Left renal cortex interstitium (tissue), 4 donors: ENCODE results near the gene ZNF835. TPM values are rescaled to one million over a fixed set of nuclear protein-coding genes. Genes with fewer than 3 reads are reported as not detected.
"Not testable (repeated sequence)": the region's sequence is repeated elsewhere in the genome, so short reads cannot be mapped to it uniquely, and the experiment has no call there.

Experiments
- DNase-seq, 4 donors: peaks; one replicate each; pipeline ENCODE4 v3.0.0-alpha.2; 2013; ENCODE audit warnings: low read depth in 4 of 4, low spot score in 2 of 4, missing footprints in 1 of 4
- polyA plus RNA-seq, 4 donors: library from polyadenylated mRNA; unstranded; fragments of 120-200 nt; gene quantifications; one replicate each; pipeline ENCODE4 v1.2.1, GENCODE V29; 2013; ENCODE audit not compliant: insufficient read length in 4 of 4

ZNF835 gene
- polyA plus RNA-seq = 1 to 10 TPM; 4.4 to 7.3 (median 4.7) TPM

DNA sequence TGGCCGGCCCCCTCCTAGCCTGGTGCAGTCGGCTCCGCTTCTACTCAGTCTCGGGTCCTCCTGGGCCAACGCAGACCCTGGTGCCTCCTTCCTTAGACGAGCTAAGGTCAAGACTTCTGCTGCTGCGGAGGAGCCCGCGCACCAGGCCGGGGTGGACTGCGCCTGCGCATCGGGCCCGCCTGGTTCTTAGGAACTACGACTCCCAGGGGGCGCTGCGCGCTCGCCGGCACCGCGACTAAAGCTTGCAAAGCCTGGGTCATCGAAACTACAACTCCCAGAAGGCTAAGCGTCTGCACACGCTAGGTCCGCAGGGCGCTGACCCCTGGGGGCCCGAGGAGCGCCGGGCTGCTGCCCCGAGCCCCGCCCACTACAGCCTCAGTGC lies at the start of gene ZNF835:
Gene ZNF835 (minus strand): TSS at position 145 of the 382 bp plus-strand sequence. CDS start 6,559 bp downstream, outside the sequence.
- peak; percentile 64 to 84 (median 76) for DNase-seq

DNA sequence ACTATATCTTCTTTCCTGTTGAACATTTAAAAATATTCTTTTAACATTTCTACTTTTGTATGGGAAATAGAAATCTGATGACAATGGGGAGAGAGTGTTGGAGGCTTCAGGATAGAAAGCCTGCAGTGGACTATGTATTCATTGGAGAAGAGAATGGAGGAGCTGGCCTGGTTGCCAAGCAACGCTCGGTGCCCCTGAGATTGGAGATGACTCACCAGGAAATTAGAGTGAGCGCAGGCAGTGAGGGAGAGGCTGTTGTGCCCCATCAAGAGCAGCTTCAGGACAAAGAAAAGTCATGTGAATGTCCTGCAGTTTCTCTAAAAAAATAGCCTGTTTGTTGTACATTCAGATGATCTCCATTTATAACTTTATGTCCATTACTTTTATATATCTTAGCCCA lies 48.7 kb upstream of the ZNF835 start:
- DNase-seq = no peak

GRCh38 chr19:56718231-56718630 lies 46.7 kb upstream of the ZNF835 start:
- no peak for DNase-seq

DNA sequence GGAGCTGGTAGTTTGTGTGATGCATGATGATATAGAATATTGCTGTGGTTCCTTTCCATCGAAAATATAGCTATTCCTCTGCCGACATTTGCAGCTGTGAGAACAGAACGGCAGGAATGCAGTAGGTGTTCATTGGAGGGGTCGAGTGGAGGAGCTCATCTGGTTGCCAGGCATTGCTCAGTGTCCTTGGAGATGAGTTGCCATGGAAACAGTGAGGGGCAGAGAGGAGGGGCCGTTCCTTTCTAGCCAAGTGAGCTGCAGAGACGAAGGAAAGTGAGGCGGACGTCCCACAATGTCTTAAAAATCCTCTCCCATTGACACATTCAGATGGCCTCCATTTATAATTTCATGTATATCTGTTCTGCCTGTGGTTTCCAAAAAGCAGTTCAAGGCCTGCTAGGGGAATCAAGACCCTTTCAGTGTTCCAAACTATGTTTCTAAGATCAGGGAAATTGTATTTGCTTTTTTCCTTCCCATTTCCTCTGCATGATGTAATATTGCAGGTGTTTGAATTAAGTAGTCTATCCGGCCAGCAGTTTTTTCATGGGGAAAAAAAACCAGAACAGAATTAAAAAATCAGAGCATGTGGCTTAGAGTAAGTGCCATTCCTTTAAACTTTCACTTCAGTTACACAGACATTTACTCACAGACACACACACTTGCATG lies 41.2 kb upstream of the ZNF835 start:
- DNase-seq = no peak

DNA sequence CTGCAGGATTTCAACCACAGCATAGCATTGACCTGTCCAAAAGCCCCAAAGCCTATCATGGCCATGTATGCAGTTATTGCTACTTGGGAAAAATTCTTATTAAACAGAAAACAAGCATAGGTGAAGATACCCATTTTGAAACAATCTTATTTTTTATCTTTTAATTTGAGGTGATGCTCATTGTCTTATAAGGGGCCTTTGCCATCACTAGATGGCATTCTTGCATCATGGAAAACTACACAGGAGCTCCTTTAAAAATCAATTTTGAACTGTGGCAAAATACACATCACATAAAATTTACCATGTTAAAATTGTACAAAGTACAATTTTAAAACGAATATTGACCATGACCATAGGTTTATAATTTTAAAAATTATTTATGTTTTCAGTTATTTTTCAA lies 38.9 kb upstream of the ZNF835 start:
- no peak for DNase-seq

- DNase-seq = no peak
These were observed 36.3 kb upstream of the ZNF835 start for GRCh38 chr19:56707821-56708220.

GRCh38 chr19:56705939-56706338 lies 34.4 kb upstream of the ZNF835 start:
- DNase-seq = no peak

GRCh38 chr19:56701895-56702294 lies 30.3 kb upstream of the ZNF835 start:
- DNase-seq = no peak

DNA sequence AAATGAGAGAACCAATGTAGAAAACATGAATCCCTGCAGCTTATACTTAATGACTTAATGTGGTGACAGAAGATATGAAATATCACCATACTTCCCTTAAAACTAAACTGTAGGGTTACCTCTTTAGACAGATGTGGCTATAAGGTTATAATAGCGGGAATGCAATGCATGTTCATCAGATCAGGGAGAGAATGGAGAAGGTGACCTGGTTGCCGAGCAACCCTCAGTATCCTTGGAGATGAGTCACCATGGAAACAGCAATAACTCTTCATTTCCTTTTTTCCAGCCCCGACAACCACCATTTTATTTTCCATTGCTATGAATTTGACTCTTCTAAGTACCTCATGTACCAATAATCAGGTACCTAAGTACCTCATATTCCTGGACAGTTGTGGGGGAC lies 28.0 kb upstream of the ZNF835 start:
- DNase-seq = no peak

DNA sequence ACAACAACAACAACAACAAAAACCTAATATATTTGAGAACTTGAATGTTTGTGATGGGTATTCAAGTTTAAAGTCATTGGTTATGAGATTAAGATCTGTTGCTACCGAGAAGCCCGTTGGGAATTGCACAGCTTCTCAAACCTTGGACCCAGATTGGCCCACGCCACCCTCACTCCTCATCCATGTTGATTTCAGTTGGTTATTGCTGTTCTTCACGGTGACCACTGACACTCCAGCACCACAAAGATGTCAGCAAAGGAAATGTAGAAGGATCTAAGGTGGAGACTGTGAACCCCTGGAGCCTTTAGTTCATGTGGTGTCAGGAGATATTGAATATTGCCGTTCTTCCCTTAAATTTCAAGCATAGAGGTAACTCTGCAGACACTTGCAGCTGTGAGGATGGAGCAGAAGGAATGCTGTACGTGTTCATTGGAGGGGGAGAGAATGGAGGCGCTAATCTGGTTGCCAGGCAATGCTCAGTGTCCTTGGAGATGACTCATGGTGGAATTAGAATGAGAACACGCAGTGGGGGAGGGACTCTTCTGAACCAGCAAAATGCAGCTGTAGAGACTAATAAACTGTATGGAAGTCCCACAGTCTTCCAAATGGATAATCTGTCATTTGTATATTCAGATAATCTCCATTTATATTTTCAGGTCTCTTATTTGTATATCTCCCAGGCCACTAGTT lies 20.8 kb upstream of the ZNF835 start:
- no peak for DNase-seq

- no peak for DNase-seq
These were observed 19.1 kb upstream of the ZNF835 start for GRCh38 chr19:56690670-56691069.

DNA sequence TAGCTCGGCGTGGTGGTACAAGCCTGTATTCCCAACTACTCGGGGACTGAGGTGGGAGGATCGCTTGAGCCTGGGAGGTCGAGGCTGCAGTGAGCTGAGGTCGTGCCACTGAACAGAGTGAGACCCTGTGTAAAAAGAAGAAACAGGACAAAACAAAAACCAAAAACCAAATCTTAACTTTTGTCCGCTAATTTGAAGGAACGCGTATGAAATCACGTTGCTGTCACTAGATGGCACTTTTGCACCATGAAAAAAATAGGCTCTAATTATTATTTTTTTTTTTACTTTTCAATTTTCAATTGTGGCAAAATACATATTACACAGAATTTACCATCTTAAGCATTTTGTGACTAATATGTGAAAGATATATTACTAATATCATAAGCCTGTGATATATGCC lies 17.6 kb upstream of the ZNF835 start:
- DNase-seq = no peak

- no peak for DNase-seq
These were observed 15.5 kb upstream of the ZNF835 start for GRCh38 chr19:56687031-56687430.

GRCh38 chr19:56683116-56683515 lies 11.6 kb upstream of the ZNF835 start:
- no peak for DNase-seq

- no peak for DNase-seq
These were observed 10.1 kb upstream of the ZNF835 start for GRCh38 chr19:56681702-56682101.

DNA sequence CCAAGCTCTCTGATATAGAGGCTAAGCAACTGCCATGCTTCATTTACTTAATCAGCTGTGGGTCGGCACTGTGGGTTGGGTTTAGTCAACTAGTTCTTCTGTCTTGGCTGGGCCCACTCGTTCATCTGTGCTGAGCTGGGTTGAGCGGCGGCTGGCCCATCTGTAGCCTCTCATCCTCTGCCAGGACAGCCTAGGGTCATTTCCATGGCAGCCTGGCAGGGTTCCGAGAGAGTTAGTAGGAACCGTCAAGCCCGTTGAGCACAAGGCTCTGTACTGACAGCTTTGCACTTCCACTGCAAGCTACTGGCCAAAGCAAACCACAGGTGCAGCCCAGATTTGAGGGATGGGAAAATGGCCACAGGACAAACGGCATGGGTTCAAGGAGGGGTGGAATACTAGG lies 6.6 kb upstream of the ZNF835 start:
- no peak for DNase-seq

DNA sequence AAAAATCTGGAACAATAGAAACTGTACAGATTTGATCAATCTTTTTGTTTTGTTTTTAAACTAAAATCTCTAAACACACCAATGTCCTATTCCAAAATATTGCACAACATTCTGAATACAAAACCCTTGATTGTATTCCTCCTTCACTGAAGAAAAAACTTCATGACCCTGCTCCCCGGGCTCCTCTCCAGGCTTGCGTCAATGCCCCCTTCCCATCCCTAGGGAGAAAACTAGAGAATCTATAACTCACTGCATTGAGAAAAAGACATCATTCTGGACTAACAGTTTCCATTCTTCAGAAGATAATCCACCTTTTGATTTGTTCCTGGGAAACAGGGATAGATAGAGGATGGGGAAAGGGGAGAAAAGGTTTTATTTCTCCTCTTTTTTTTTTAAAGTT lies 1.1 kb upstream of the ZNF835 start:
- DNase-seq = not testable (repeated sequence)

DNA sequence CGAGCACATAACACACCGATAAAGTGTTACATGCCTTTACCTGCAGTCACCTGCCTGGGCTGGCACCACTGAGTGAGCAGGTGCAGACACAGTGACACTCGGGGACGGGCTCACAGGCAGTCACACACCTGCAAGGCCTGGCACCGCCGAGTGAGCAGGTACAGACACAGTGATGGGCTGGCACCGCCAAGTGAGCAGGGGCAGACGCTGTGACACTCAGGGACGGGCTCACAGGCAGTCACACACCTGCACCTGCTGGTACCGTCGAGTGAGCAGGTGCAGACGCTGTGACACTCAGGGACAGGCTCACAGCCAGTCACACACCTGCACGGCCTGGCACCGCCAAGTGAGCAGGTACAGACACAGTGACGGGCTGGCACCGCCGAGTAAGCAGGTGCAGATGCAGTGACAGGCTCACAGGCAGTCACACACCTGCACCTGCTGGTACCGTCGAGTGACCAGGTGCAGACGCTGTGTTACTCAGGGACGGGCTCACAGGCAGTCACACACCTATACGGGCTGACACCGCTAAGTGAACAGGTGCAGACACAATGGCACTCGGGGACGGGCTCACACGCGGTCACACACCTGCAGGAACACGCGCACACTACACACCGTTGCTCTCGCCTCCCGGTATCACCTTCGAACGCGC lies 470 bp downstream of the ZNF835 start:
- DNase-seq = no peak

DNA sequence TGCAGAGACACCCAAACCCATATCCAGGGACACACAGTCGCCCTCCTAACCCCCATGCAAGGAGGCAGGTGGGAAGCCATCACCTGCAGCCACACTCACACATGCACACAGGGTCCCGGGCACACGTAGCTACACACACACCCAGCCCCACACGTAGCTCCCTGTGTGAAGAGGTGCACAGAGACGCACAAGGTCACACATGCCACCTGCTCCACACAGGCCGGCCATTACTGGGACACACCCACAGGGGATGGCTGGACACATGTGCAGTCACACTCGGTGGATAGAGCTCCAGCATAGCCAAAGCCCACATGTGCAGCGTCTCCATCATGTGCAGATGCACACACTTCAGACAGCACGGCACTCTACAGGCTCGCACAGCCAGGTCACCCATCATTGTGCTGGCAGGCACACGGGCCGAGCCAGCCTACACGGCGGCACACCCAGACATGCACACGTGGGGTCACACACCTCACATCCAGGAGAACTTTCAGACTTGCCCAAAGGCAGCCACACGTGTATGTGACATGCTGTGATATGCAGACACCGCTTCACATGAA lies 1.1 kb downstream of the ZNF835 start:
- no peak for DNase-seq

DNA sequence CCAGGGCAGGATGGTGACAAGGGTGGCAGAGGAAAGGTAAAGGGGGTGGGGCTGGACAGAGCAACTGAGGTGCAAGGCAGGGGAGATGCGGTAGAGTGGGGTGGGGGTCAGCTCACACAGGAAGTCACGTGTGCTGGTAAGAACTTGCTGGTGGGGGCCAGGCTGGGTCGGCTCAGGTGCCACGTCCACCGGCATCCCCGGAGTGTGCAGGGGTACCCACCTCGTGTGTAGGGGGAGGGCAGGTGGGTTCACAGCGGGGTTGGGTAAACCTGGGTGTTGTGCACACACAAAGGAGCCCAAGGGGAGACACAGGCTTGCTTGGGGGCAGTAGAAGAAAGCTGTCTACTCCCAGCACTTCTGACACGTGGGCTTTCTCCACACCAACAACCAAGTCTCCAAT lies 2.9 kb downstream of the ZNF835 start:
- no peak for DNase-seq

DNA sequence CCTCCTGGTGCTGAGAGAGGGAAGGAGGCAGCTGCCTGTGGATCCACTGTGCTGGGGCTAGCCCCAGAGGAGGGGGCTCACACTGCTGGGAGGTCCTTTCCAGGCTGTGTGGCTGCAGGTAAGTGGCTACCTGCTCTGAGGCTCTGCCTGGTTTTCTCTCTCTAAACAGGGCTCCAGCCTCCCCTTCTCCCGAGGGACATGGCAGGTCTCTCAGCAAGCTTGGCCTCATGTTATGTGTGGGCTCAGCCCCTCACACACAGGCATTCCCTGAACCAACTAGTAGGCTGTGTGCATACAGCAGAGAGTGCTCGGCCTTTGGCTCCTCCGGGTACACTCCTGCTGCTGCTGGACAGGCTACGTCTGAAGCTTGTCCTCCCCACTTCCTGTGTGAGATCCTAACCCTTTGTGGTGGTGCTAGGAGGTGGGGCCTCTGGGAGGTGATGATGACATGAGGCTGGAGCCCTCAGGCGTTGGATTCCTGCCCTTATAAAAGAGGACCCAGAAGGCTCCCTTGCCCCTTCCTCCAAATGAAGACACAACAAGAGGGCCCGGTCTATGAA lies 4.2 kb downstream of the ZNF835 start:
- no peak for DNase-seq
